AG10803 (cell line): ENCODE measurements around the gene ARHGAP26.

ENCODE experiments used
- DNase-seq: peaks from one replicate; pipeline ENCODE4 v3.0.0; 2010; ENCODE audit warnings: low read depth
- H3K4me3 ChIP-seq: 2 replicates; pipeline ENCODE4 v1.5.1; 2011; ENCODE audit warnings: mild to moderate bottlenecking, low read length, control low read depth
- TF ChIP-seq, protein P1 (sequence below): conservative IDR thresholded peaks from 2 replicates; pipeline ENCODE4 v1.5.1; 2011; ENCODE audit warnings: mild to moderate bottlenecking, low read length, control low read depth, inconsistent platforms

Gene ARHGAP26

DNA sequence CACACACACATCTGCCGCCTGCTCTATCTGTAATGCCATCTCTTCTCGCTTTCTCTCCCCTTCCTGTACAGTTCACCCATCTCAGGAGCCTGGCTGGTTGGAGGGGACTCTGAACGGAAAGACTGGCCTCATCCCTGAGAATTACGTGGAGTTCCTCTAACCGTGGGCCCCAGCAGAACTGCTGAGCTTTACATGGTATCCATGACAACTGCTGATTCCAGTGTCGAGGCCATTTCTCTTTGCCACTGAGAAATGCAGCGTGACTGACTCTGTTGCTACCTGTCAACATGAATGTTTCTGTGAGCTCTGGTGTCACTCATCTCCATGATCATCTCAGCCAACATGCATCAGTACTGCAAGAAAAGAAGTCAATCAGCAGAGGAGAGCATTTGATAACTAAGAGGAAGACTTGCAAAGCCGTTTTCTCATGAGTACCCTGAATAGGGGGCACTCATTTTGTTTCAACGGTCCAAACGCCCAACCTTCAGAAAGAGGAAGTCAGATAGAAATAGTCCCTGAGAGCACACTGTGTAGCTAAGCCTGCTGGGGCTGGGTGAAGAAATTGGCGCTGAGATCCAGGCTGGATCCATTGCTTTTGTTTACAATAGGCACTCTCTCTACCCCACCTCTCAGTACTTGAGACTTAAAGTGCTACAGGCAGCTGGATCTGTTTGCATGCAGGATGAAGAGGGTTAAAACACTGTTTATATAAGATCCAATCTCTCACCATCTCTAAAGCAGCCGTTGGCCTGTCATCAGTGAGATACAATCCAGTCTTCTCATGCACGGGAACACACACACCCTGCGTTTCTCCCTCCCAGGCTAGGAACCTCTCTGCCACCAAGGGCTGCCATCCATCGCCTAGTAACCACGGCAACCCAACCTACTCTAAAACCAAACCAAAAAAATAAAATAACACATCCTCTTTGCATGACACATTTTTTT is 452.4 kb downstream of the ARHGAP26 start:
- no peak overlapping the region for H3K4me3 ChIP-seq
- TF ChIP-seq, protein P1, sequence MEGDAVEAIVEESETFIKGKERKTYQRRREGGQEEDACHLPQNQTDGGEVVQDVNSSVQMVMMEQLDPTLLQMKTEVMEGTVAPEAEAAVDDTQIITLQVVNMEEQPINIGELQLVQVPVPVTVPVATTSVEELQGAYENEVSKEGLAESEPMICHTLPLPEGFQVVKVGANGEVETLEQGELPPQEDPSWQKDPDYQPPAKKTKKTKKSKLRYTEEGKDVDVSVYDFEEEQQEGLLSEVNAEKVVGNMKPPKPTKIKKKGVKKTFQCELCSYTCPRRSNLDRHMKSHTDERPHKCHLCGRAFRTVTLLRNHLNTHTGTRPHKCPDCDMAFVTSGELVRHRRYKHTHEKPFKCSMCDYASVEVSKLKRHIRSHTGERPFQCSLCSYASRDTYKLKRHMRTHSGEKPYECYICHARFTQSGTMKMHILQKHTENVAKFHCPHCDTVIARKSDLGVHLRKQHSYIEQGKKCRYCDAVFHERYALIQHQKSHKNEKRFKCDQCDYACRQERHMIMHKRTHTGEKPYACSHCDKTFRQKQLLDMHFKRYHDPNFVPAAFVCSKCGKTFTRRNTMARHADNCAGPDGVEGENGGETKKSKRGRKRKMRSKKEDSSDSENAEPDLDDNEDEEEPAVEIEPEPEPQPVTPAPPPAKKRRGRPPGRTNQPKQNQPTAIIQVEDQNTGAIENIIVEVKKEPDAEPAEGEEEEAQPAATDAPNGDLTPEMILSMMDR = no peak
- DNase-seq = no peak

DNA sequence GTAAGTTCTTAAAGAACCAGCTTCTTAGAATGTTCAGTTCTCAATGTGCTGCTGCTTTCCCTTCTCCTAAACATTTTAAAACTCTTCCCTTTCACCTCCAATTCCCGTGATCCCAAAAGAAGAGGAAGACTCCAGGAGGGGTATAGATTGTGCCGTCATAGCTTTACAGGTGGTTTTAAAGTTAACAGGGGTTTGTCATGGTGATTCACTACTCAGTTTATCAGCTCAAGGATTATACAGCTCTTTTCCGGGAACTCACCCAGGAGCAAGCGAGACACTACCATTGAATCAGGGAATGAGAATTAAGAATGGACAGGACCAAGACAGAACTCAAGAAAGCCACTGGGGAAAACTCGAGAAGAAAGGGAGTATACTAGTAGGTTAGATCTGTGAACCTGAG is 454.5 kb downstream of the ARHGAP26 start:
- H3K4me3 ChIP-seq = no peak overlapping the region
- TF ChIP-seq, protein P1 = no peak
- no peak for DNase-seq

DNA sequence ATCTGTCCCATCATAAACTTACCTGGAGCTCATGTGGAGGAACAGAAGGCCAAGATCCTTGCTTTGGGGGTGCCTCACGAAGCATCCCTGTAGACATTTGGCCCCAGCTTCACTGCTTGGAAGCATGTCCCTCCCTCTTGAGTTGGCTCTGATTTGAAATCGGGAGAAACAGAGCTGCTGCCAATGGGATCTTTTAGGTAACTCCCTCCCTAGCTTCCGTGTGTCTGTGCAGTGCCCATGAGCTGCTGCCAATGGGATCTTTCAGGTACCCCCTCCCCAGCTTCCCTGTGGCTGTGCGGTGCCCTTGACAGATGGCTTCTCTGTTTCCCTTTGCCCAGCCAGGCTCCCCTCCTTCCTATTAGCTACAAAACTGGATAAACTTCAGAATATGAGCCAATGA is 455.3 kb downstream of the ARHGAP26 start:
- DNase-seq = no peak
- H3K4me3 ChIP-seq = no peak overlapping the region
- TF ChIP-seq, protein P1 = no peak

DNA sequence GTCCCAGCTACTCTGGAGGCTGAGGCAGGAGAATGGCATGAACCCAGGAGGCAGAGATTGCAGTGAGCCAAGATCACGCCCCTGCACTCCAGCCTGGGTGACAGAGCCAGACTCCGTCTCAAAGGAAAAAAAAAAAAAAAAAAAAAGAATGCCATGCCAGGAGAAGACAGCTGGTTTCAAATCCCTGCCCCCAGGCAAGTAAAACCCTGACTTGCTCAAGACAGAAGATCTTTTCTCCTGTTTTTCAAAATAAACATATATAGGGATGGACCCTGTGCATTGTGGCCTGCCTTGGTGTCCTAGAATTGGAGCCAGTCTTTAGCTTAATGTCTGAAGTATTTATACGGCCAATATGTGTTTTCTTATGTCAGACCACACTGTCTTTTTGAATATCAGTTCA is 456.2 kb downstream of the ARHGAP26 start:
- DNase-seq = no peak
- H3K4me3 ChIP-seq = no peak overlapping the region
- TF ChIP-seq, protein P1 = no peak

DNA sequence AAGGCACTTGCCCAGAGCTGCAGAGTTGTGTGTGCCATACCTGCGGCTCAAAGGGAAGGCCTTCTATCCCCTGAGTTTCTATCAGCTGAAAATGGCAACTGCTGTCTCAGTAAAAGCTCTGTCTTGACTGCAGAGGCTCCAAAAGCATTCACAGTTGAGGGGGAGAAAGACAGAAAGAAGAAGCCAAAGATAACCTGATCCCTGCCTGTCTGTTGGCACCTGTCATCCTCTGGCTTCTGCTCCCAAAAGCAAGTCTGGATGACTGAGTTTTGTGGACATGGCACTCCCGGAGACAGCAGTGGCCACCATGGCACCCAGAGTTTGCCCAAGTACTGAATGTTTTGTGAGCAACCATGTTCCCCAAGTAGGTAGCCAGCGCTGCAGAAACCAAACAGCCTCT is 456.7 kb downstream of the ARHGAP26 start:
- TF ChIP-seq, protein P1 = no peak
- no peak overlapping the region for H3K4me3 ChIP-seq
- no peak for DNase-seq

DNA sequence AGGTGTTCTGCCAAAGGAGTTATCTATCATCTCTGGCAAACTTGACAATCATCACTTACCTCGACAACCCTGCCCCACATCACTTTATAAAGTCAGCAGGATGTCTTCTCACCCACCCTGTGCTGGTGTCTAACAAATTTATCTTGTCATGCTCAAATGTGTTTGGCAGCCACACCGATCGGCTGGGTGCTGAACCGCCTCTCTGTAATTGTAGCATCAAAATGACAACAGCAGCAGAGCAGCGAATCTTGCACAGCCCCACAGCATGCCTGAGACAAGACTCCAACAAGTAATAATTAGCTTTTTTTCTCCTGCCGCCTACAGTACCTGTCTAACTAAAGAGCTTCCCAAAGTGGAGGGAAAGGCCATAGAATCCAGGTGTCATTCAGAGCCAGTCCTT is 457.1 kb downstream of the ARHGAP26 start:
- TF ChIP-seq, protein P1 = no peak
- no peak for DNase-seq
- H3K4me3 ChIP-seq = no peak overlapping the region
